Measurements from ENCODE around the gene LNPK. TPM values are rescaled to one million over a fixed set of nuclear protein-coding genes. Genes with fewer than 3 reads are reported as not detected.
"Not testable (repeated sequence)": the region's sequence is repeated elsewhere in the genome, so short reads cannot be mapped to it uniquely, and the experiment has no call there.

Gene LNPK
- 31.5 TPM for polyA plus RNA-seq (2013, experiment 1 of 2; ENCODE audit: insufficient read length)
- 37.6 TPM for polyA plus RNA-seq (2013, experiment 2 of 2; ENCODE audit: insufficient read length)

DNA sequence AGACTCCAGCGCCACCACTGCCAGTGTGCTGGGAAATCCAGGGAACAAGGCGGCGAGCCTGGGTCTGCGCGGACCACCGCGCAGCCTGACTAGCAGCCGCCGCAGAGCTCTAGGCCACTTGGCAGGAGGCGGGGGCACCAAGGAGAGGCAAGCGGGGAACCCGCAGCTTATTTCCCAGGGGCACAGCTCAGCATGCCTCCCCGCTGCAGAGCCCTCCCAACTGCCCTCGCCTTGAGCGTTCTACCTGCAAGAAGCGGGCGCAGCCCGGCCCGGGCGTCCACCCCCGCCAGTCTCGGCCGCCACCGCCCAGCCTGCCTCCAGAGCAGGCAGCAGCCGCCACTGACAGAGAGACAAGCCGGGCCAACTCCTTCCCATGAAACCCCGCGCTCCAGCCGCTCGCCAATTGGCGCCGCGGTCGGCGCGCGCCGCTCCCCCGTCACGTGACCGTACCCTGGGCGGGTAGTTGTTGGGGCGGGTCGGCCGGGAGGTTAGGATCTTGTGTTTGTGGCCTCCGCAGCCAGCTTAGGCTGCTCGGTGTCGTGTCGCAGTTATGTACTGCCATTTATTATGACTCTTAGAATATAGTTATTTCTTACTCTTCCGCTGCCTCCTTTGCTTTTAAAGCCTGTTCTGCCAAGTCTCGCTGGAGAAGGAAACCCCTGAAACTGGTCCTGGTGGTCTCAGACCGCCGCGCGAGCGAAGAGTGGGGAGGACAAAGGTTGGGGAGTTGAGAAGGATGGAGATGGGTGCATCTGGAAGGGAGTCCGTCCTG lies at the start of gene LNPK:
LNPK (minus strand) TSS at position 352 of the 772 bp plus-strand sequence. CDS start 6,683 bp downstream, outside the sequence.
- peak; percentile 91 for DNase-seq

DNA sequence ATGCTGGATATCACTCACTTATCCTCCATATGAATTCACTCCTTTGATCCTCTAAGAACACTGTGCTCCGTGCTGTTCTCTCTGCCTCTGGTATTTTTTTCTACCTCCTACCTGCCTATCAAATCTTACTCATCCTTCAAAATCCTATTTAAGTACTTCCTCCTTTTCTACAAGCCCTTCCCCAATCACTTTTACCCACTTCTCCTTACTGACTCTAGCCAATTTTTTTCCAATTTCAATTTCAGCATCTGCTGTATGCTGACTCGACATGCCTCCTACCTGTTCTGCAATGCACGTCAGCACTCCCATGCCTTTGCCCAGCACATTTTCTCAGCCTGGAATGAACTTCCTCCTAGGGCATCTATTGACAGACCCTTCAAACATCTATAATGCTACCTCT lies 37.3 kb upstream of the LNPK start:
- no peak for DNase-seq

- no peak for DNase-seq
Observed at GRCh38 chr2:176038694-176039093, 36.6 kb upstream of the LNPK start.

DNA sequence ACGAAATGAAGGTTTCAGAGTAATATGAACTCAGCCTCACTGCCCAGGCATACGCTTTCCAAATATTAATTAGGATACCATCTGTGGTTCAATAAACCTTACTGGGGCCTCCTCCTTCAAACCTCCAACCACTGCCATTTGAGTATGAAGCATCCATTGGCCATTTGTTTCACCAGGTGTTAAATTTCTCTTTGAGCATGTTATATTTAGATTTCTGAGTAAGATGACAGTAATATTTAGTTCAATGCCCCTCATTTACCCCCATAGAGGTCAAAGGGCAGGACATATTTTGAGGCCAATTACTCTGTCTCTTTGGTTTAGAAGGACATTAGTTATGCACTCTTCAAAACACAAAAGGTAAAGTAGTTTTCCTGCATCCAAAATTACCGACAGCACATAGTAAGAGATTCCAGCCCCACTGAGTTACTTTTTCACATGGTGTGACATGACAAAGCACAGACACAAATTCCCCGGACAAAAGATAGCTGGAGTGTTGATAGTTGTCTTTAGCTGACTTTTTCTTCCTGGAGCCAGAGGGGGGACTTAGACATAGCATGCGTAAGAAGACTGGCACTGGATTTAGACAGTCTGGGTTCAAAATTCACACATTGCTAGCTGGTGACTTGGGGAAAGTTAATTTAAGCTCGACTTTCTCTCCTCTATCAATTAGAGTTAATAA lies 33.1 kb upstream of the LNPK start:
- DNase-seq: no peak

DNA sequence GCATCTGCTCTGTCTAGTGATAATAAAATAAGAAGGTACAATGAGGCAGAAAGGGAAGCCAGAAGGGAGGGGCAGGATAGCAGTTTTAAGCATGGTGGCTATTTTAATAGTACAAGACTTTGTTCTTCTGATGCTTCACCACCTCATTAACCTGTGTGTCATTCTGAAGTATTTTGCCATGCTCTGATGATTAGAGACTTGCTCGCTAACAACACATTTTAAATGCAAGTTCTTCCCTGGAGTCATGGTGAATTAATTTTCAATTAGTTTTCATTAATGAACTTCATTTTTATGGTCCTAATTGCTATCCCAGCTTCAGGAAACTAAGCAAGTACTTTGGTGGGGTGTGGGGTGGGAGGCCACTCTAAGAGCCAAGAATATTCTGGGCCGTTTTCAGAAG lies 25.7 kb upstream of the LNPK start:
- DNase-seq: no peak

GRCh38 chr2:176025932-176026331 lies 23.9 kb upstream of the LNPK start:
- no peak for DNase-seq

- no peak for DNase-seq
Observed at GRCh38 chr2:176024083-176024482, 22.0 kb upstream of the LNPK start.

DNA sequence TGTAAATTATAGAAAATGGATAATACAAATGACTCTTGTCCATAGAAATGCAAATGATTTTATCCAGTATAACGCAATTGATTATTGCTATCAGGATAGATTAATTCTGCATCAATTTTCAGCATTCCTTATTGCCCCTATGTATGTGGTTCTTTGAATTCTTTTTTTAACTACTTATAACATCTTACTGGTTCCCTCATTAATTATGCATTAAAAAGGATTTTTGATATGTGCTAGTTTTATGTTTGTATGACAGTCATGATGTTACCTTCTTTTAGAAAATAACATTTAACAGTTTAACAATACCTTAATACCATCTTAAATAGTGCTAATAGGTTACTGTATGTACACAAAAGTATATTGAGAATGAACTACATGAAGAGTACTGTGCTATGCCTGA lies 20.0 kb upstream of the LNPK start:
- no peak for DNase-seq

- DNase-seq: no peak
Observed at GRCh38 chr2:176020400-176020799, 18.3 kb upstream of the LNPK start.

DNA sequence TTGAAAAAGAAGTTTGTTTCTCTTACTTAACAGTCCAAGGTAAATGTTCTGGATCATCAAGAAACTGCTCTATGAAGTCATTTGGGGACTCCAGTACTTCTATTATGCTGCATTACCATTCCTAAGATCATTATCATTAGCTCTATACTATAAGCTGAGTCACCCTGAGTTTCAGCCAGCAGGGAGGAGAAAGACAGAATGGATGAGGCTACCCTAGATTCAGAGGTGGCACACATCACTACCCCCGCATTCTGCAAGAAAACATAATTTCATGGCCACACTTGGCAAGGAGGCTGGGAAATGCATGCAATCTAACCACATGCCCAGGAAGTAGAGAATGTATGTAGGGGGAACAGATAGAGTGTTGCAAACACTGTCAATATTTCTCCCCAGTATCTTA lies 16.6 kb upstream of the LNPK start:
- DNase-seq: peak; percentile 15

DNA sequence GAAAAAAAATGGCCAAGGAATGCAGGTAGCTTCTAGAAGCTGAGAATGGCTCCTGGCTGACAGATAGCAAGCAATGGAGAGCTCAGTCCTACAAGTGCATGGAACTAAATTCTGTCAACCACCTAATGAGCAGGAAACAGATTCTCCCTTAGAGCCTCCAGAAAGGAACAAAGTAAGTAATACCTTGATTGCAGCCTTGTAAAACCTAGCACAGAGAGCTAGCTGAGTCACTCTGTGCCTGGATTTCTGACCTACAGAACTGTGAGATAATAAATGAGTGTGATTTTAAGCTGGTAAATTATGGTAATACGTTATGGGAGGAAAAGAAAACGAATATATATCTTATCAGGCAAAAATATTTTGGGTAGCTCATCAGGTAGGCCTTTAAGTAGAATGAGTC lies 7.4 kb upstream of the LNPK start:
- no peak for DNase-seq

GRCh38 chr2:176004934-176005333 lies 2.9 kb upstream of the LNPK start:
- no peak for DNase-seq

DNA sequence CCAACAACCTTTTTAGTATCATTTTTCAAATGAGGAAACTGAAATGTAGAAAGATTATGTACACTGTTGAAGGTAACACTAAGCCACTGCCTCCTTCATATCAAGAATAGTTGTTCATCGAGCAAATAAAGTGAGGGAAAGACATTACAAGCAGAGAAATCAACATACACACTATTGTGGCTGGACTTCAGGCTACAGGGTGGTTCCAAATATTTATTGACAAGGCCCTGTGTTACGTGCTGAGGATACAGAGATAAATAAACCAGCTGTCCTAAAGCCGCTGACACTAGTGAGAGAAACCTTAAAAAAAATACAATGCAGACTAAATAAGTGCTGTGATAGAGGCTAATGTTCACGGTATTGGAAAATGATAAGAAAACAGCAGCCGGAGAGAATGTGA lies 1.9 kb upstream of the LNPK start:
- DNase-seq: no peak

DNA sequence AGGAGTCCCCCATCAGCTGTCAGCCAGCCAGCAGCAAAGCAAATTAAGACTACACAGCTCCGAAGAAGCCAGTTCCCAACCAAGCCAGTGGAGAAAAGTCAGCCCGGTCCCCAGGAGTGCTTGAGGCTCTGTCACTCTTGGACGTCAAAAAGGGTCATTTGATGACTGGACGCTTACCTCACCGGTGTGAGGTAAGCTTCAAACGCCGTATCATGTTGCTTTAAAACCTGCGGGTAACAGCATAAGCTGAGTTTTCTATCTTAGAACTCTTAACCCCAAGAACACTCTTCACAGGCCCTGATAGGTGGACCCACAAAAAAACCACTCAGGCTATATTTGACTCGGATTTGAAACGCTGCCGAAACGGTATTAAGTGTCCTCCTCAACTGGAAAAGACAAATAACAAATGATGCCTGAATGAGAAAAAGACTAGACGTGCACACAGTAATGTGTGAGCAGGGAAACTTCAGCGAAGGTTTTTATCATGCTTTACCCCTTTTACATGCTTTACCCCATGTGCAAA lies 682 bp upstream of the LNPK start:
- DNase-seq: peak; percentile 13

- DNase-seq: peak; percentile 71
Observed at GRCh38 chr2:176001281-176001915, 669 bp downstream of the LNPK start.

DNA sequence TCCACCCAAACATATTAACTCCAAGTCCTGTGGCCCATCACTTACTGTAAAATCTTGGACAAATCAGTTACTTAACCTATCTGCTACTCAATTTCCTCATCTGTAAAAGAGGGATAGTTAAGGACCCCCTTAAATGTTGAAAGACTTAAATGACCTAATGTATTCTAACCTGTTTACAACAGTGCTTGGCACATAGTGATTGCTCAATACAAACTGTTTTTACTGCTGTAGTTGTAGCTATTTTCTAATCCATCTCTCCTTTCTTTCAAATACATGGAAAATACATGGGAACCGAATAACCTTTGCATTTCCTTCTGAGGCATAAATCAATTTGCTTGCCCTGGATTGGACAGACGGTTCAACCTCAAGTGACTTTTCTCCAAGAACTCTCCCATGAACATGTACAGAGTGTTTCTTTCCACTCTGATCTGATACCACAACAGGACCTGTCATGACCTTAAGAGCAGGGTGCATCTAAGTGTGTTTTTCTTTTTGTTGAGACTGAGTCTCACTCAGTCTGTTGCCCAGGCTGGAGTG lies 2.7 kb downstream of the LNPK start:
- DNase-seq: no peak

GRCh38 chr2:175990099-175990498 lies 12.0 kb downstream of the LNPK start:
- no peak for DNase-seq

DNA sequence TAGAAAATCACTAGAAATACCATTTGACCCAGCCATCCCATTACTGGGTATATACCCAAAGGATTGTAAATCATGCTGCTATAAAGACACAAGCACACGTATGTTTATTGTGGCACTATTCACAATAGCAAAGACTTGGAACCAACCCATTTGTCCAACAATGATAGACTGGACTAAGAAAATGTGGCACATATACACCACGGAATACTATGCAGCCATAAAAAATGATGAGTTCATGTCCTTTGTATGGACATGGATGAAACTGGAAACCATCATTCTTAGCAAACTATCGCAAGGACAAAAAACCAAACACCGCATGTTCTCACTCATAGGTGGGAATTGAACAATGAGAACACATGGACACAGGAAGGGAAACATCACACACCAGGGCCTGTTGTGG lies 14.9 kb downstream of the LNPK start:
- DNase-seq: not testable (repeated sequence)

DNA sequence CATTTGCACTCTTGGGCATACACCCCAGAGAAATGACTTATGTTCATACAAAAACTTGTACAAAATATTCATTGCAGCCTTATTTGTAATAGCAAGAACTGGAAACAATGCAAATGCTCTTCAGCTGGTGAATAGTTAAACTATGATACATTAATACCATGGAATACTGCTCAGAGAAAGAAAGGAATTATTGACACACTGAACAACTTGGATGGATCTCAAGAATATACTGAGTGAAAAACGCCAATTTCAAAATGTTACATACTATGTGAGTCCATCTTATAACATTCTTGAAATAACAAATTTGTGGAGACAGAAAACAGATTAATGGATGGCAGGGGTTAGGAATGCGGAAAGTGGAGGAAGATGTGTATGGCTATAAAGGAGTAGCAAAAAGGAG lies 17.2 kb downstream of the LNPK start:
- peak; percentile 17 for DNase-seq

GRCh38 chr2:175981551-175981950 lies 20.5 kb downstream of the LNPK start:
- no peak for DNase-seq

- peak; percentile 71 for DNase-seq
Observed at GRCh38 chr2:175976391-175977157, 25.5 kb downstream of the LNPK start.

- DNase-seq: no peak
Observed at GRCh38 chr2:175973373-175973772, 28.7 kb downstream of the LNPK start.

Data from fibroblast of skin of back (primary cell).